ENCODE measurements around the gene KLF3. TPM values are rescaled to one million over a fixed set of nuclear protein-coding genes. Genes with fewer than 3 reads are reported as not detected.
"Not testable (repeated sequence)": the region's sequence is repeated elsewhere in the genome, so short reads cannot be mapped to it uniquely, and the experiment has no call there.

KLF3 gene
- total RNA-seq, 2 experiments from 2014 or later = 203 to 204 TPM

GRCh38 chr4:38623260-38623659 lies 40.7 kb upstream of the KLF3 start:
- Histone ChIP-seq H3K27me3 (ENCODE audit: control insufficient read depth in 1 of 2, insufficient read depth in 2 of 2, low read length in 2 of 2) (no peaks in the 10 kb centered on the region), H3K36me3 (ENCODE audit: insufficient read depth, low read length) (no peaks in the 10 kb centered on the region), H3K4me3 (ENCODE audit: low read length) (no peak overlapping the region), H3K9me3 (ENCODE audit: control insufficient read depth in 1 of 2, insufficient read depth in 1 of 2, low read length in 2 of 2) (no peaks in the 10 kb centered on the region), H3K27ac (ENCODE audit: low read depth in 1 of 2, low read length in 2 of 2) (no peak overlapping the region), H3K4me1 (ENCODE audit: insufficient read depth, low read length) (peaks cover 4% of the 10 kb centered on the region)
- TF ChIP-seq, protein P1, sequence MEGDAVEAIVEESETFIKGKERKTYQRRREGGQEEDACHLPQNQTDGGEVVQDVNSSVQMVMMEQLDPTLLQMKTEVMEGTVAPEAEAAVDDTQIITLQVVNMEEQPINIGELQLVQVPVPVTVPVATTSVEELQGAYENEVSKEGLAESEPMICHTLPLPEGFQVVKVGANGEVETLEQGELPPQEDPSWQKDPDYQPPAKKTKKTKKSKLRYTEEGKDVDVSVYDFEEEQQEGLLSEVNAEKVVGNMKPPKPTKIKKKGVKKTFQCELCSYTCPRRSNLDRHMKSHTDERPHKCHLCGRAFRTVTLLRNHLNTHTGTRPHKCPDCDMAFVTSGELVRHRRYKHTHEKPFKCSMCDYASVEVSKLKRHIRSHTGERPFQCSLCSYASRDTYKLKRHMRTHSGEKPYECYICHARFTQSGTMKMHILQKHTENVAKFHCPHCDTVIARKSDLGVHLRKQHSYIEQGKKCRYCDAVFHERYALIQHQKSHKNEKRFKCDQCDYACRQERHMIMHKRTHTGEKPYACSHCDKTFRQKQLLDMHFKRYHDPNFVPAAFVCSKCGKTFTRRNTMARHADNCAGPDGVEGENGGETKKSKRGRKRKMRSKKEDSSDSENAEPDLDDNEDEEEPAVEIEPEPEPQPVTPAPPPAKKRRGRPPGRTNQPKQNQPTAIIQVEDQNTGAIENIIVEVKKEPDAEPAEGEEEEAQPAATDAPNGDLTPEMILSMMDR (IDR thresholded peaks at IDR 0.05) = no peak
- DNase-seq (no peak), ATAC-seq (ENCODE audit: poor library complexity) (no peak)
- Mint-ChIP-seq H3K27ac (no peak overlapping the region), H3K27me3 (no peaks in the 10 kb centered on the region), H3K36me3 (ENCODE audit: low read depth) (no peaks in the 10 kb centered on the region), H3K4me3 (no peak overlapping the region), H3K4me1 (ENCODE audit: low read depth) (peaks cover 21% of the 10 kb centered on the region), H3K9me3 (no peaks in the 10 kb centered on the region)
- ChIA-PET POLR2A (interaction anchor here (0.6 kb wide), 1 partner anchor 44 kb away, joined by 3 read pairs; no protein-coding TSS in a partner anchor), CTCF (interaction anchor here (1.1 kb wide), 1 partner anchor 36 kb away, joined by 3 read pairs; no protein-coding TSS in a partner anchor)
- intact Hi-C loops (cut with DNase I, micrococcal nuclease) = no loop called here

- no peak overlapping the region for H3K27ac Mint-ChIP-seq
- peaks cover 4% of the 10 kb centered on the region for H3K4me1 ChIP-seq (ENCODE audit: insufficient read depth, low read length)
- ATAC-seq (ENCODE audit: poor library complexity) (no peak), DNase-seq (no peak)
- intact Hi-C loops (cut with DNase I, micrococcal nuclease) = no loop called here
- peaks cover 21% of the 10 kb centered on the region for H3K4me1 Mint-ChIP-seq (ENCODE audit: low read depth)
- H3K27ac ChIP-seq (ENCODE audit: low read depth in 1 of 2, low read length in 2 of 2) = no peak overlapping the region
- CTCF ChIA-PET = no interaction called here
- H3K9me3 Mint-ChIP-seq = no peaks in the 10 kb centered on the region
- TF ChIP-seq, protein P1 (IDR thresholded peaks at IDR 0.05) = no peak
- H3K9me3 ChIP-seq (ENCODE audit: control insufficient read depth in 1 of 2, insufficient read depth in 1 of 2, low read length in 2 of 2) = no peaks in the 10 kb centered on the region
- POLR2A ChIA-PET = interaction anchor here (0.8 kb wide), 1 partner anchor 30 kb away, joined by 3 read pairs; no protein-coding TSS in a partner anchor
- no peak overlapping the region for H3K4me3 Mint-ChIP-seq
- no peaks in the 10 kb centered on the region for H3K36me3 Mint-ChIP-seq (ENCODE audit: low read depth)
- no peaks in the 10 kb centered on the region for H3K36me3 ChIP-seq (ENCODE audit: insufficient read depth, low read length)
- H3K27me3 Mint-ChIP-seq = no peaks in the 10 kb centered on the region
- H3K4me3 ChIP-seq (ENCODE audit: low read length) = no peak overlapping the region
- no peaks in the 10 kb centered on the region for H3K27me3 ChIP-seq (ENCODE audit: control insufficient read depth in 1 of 2, insufficient read depth in 2 of 2, low read length in 2 of 2)
Measured at GRCh38 chr4:38624311-38624710, 39.7 kb upstream of the KLF3 start.

GRCh38 chr4:38625508-38625907 lies 38.5 kb upstream of the KLF3 start:
- no peak overlapping the region for H3K27ac ChIP-seq (ENCODE audit: low read depth in 1 of 2, low read length in 2 of 2)
- no peaks in the 10 kb centered on the region for H3K36me3 ChIP-seq (ENCODE audit: insufficient read depth, low read length)
- POLR2A ChIA-PET = interaction anchor here (1.2 kb wide), 1 partner anchor 29 kb away, joined by 3 read pairs; no protein-coding TSS in a partner anchor
- TF ChIP-seq, protein P1 (IDR thresholded peaks at IDR 0.05) = no peak
- H3K36me3 Mint-ChIP-seq (ENCODE audit: low read depth) = no peaks in the 10 kb centered on the region
- H3K27me3 Mint-ChIP-seq = no peaks in the 10 kb centered on the region
- CTCF ChIA-PET = interaction anchor here (0.6 kb wide), 1 partner anchor 58 kb away, joined by 3 read pairs; no protein-coding TSS in a partner anchor
- peak in 7 of 14 experiments; percentile 8 to 50 (median 20) for DNase-seq
- peak; percentile 98 for ATAC-seq (ENCODE audit: poor library complexity)
- no peak overlapping the region for H3K4me3 ChIP-seq (ENCODE audit: low read length)
- H3K4me1 ChIP-seq (ENCODE audit: insufficient read depth, low read length) = peaks cover 4% of the 10 kb centered on the region
- no peaks in the 10 kb centered on the region for H3K9me3 Mint-ChIP-seq
- H3K4me3 Mint-ChIP-seq = no peak overlapping the region
- intact Hi-C loops (cut with DNase I, micrococcal nuclease) = no loop called here
- H3K27ac Mint-ChIP-seq = peak overlapping the region; percentile 32
- peaks cover 21% of the 10 kb centered on the region for H3K4me1 Mint-ChIP-seq (ENCODE audit: low read depth)
- H3K27me3 ChIP-seq (ENCODE audit: control insufficient read depth in 1 of 2, insufficient read depth in 2 of 2, low read length in 2 of 2) = no peaks in the 10 kb centered on the region
- no peaks in the 10 kb centered on the region for H3K9me3 ChIP-seq (ENCODE audit: control insufficient read depth in 1 of 2, insufficient read depth in 1 of 2, low read length in 2 of 2)

DNA sequence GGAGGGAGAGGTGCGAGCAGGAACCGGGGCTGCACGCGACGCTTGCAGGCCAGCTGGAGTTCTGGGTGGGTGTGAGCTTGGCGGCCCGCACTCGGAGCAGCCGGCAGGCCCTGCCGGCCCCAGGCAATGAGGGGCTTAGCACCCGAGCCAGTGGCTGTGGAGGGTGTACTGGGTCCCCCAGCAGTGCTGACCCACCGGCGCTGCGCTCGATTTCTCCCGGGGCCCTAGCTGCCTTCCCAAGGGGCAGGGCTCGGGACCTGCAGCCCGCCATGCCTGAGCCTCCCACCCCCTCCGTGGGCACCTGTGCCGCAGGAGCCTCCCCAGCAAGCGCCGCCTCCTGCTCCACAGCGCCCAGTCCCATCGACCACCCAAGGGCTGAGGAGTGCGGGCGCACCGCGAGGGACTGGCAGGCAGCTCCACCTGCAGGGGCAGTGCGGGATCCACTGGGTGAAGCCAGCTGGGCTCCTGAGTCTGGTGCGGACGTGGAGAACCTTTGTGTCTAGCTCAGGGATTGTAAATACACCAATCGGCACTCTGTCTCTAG lies 37.0 kb upstream of the KLF3 start:
- H3K9me3 ChIP-seq (ENCODE audit: control insufficient read depth in 1 of 2, insufficient read depth in 1 of 2, low read length in 2 of 2); H3K4me1 ChIP-seq (ENCODE audit: insufficient read depth, low read length); H3K27me3 ChIP-seq (ENCODE audit: control insufficient read depth in 1 of 2, insufficient read depth in 2 of 2, low read length in 2 of 2); H3K27ac ChIP-seq (ENCODE audit: low read depth in 1 of 2, low read length in 2 of 2); POLR2A ChIA-PET; DNase-seq; CTCF ChIA-PET; H3K36me3 ChIP-seq (ENCODE audit: insufficient read depth, low read length); H3K4me3 Mint-ChIP-seq; H3K9me3 Mint-ChIP-seq; H3K27ac Mint-ChIP-seq; intact Hi-C loops (cut with DNase I, micrococcal nuclease); H3K27me3 Mint-ChIP-seq; H3K36me3 Mint-ChIP-seq (ENCODE audit: low read depth); H3K4me3 ChIP-seq (ENCODE audit: low read length); ATAC-seq (ENCODE audit: poor library complexity): not testable (repeated sequence)
- peaks cover 17% of the 10 kb centered on the region for H3K4me1 Mint-ChIP-seq (ENCODE audit: low read depth)

Data from CD4-positive, alpha-beta T cell (primary cell).